DND-41 (cell line): ENCODE measurements around the gene CCDC77.

Experiments
- CTCF ChIP-seq: IDR thresholded peaks from 2 replicates; pipeline ENCODE4 v1.5.1; 2012; ENCODE audit warnings: borderline replicate concordance, low read length, moderate library complexity, mild to moderate bottlenecking; ENCODE audit not compliant: poor library complexity, severe bottlenecking; ENCODE audit errors: extremely low read depth
- EZH2 ChIP-seq: IDR thresholded peaks from 3 replicates; pipeline ENCODE4 v1.6.1; 2012; ENCODE audit warnings: borderline replicate concordance, low read depth, mild to moderate bottlenecking, moderate library complexity, low read length, inconsistent platforms; ENCODE audit not compliant: severe bottlenecking

DNA sequence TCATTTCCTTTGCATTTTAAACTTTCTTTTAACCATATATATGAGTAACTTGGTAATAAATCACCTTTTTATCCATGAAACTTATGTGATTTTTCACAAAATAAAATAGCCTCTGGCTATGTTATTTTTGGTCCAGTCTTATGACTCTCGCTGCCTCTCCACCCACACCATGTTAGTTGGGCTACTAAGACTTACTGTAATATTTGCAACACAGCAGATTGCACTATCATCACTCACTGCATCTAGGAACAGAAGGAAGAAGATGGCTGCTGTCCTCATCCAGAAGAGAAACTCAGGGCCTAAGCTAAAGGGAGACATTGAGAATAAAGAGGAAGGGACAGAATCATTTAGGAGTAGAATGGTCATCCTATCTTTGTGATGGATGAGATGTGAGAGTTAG is 45.7 kb downstream of the CCDC77 start:
- TF ChIP-seq CTCF (no peak), EZH2 (no peak)
